Head of caudate nucleus (tissue), 42 donors: ENCODE results near the gene RANBP3L.
"Not testable (repeated sequence)": the region's sequence is repeated elsewhere in the genome, so short reads cannot be mapped to it uniquely, and the experiment has no call there.

ENCODE experiments used
- DNase-seq, 42 donors: peaks; one replicate each; pipeline versions ENCODE4 v3.0.0 to v3.0.0-alpha.2; 2020 to 2021; ENCODE audit warnings: mixed read lengths in 7 of 42
- intact Hi-C: fragments of 100-400 bp; cut with DNase I; formaldehyde crosslinking; loops from one replicate; pipeline ENCODE4 v1.15.0; 2022

Gene RANBP3L

DNA sequence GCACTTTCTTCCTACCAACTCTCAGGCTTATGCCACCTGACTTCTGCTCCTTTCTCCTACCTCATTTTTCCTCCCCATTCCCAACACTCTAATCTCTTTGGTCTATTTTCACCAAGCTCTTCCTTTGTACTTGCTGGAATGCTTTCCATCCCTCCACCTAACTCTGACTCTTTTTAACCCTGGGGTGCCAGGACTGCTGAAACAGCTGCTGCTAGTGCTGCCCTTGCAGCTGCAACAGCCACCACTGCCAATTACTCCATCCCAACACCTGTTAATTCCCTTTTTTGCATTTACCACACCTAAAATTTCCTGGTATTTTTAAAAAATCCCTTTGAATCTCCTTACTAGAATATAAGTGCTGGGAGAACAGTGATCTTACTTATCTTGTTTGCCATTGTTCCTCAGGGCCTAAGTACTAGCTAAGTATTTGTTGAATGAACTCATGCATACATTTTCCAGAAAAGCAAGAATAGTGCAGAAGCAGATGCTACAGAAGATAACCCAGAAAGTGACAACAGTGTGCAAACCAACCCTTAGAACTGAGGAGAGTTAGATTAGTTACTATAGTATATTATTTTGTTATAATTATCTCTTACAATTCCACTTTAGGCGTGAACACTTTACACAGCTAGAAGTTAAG, 71.4 kb downstream of the RANBP3L start:
- intact Hi-C loops = no loop called here
- DNase-seq = no peak

DNA sequence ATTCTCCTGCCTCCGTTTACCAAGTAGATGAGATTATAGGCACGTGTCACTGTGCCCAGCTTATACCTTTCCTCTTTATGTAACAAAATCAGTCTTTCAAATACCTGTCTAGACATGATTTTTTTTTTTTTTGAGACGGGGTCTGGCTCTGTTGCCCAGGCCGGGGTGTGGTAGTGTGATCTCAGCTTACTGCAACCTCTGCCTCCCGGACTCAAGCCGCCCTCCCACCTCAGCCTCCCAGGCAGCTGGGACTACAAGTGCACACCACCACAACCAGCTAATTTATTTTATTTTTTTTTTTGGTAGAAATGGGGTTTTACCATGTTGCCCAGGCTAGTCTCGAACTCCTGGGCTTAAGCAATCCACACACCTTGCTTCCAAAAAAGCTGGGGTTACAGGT, 73.2 kb downstream of the RANBP3L start:
- intact Hi-C loops = no loop called here
- DNase-seq = no peak

- intact Hi-C loops = no loop called here
These were observed 74.7 kb downstream of the RANBP3L start for GRCh38 chr5:36227046-36227445.

DNA sequence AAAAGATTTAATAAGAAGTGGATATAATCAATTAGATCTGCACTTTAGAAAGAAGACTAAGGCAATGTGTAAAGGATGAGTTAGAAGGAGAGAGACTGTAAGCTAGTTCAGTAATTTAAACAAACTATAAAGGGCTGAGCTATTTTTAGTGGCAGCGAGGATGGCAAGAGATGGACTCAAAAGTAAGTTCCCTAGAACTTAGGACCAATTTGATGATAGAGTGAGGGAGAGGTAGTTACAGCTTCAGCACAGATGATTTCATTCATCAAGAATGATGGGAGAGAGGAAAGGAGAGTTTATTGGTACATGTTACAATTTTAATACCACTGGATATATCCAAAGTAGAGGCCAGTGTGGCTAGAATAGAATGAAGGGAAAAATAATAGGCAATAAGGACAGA, 79.1 kb downstream of the RANBP3L start:
- intact Hi-C loops = no loop called here
- no peak for DNase-seq

More at GRCh38 chr5:36227046-36227445, 74.7 kb downstream of the RANBP3L start:
- DNase-seq = no peak

DNA sequence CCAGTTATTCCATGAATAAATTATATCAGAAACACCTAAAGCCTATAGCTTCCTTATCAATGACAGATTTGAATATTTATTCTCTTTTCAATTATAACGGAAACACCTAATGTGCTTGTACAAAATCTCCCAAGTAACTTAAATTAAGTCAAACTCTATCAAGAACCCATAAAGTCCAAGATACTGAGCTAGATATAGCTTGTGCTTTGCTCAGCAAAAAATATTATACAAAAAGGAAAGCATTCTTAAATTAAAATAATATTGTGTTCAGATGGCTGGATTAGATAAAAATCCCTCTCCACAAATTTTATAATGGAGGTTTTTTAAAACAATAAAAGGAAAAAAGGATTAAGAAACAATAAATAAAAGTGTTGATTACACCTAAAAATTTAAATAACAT, 83.7 kb downstream of the RANBP3L start:
- DNase-seq = no peak
- intact Hi-C loops = no loop called here

DNA sequence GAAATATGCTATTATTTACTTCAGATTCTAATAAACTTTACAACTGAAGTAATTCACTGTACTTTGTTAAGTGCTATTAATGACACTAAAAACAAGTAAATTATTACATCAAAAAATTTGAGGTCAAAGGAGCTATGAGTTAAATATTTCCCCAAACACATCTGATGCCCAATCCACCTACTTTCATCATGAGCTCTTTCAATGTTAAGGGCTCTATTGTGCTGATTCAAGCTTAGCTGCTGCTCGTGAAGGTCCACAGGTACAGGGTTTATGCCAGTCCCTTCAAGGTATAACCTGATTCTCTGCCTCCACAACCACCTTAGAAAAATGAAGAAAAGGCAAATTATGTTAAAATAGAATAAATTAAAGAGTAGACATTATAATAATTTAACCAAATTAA, 84.1 kb downstream of the RANBP3L start:
- intact Hi-C loops = no loop called here
- DNase-seq = no peak

DNA sequence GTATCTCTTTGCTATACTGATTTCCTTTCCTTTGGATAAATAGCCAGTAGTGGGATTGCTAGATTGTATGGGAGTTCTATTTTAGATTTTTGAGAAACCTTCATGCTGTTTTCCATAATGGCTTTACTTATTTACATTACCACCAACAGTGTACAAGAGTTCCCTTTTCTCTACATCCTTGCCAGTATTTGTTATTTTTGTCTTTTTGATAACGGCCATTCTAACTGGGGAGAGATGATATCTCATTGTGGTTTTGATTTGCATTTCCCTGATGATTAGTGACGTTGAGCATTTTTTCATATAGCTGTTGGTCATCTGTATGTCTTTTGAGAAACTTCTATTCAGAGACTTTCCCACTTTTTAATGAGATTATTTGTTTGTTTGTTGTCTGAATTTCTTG, 85.8 kb downstream of the RANBP3L start:
- intact Hi-C loops = no loop called here

DNA sequence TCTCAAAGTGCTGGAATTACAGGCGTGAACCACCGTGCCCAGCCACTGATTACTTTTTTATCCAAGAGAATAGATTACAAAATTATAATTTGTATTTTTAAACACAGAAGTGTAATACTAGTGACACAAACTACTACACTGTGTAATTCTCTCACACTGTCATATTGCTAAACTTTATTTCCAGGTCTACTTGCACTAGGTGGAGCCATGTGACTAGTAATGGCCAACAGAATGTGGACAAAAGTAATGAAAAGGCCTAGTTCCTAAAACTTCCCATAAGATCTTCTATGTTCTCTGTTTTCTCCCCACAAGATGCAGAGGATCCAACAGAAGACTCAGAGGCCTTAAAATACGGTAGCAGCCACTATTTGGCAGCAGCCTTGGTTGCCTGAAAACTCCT, 87.3 kb downstream of the RANBP3L start:
- DNase-seq = no peak
- intact Hi-C loops = no loop called here

More for the DNA sequence above, 85.8 kb downstream of the RANBP3L start:
- DNase-seq = no peak

DNA sequence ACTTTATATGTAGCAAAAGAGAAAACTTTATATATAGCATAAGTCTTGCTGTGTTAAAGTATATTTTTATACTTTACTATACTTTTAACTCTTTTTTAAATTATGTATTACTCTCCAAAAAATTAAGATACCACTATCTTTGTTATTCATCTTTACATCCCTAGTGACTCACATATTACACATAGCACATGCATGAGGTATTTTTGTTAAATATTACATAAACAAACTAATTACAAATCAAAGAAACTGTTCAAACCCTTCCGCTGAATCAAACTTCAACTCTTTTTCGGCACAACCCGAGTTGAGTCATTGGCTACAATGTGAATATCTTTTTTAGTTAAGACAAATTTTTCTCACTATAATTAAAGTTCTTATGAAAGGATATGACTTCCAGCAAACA, 92.0 kb downstream of the RANBP3L start:
- DNase-seq = no peak
- intact Hi-C loops = no loop called here

DNA sequence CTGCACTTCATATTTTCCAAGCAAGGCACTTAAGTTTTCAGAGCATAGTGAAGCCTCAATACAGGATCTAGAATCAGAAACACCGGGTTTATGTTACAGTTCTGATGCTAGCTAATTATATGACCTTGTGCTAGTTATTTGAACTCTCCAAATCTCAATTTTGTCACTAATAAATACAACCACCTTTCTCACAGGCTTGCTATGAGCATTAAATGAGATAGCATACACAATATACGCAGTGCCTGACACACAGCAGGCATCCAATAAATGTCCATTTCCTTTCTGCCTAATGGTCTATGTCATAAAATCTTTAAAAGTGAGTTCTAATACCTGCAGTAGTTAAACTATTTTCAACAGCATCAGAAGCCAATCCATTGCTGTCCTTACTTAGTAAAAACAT, 92.9 kb downstream of the RANBP3L start:
- intact Hi-C loops = no loop called here
- no peak for DNase-seq

- no peak for DNase-seq
- intact Hi-C loops = no loop called here
These were observed 94.8 kb downstream of the RANBP3L start for GRCh38 chr5:36206913-36207312.

GRCh38 chr5:36205329-36205728, 96.4 kb downstream of the RANBP3L start:
- DNase-seq = no peak

DNA sequence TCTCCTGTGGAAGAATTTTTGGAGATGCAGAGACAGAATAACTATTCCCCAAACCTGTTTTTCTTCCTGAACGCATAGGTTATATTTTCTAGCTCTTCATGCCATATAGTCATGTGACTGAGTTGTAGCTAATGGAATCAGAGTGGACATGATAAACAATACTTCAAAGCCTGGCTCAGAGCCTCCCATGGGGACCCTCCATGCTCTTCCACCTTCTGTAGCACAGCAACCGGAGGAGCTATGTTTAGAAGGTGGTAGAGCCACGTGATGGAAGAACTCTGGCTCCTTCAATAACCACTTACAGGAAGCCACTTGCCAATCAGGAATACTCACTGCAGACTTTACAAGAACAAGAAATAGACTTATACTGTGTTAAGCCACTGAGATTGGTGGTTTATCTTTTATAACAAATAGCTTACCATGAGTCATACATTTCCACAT, 99.2 kb downstream of the RANBP3L start:
- no peak for DNase-seq
- intact Hi-C loops = no loop called here

More at GRCh38 chr5:36205329-36205728, 96.4 kb downstream of the RANBP3L start:
- intact Hi-C loops = no loop called here

- intact Hi-C loops = no loop called here
- DNase-seq = no peak
These were observed 101.2 kb downstream of the RANBP3L start for GRCh38 chr5:36200513-36200912.

DNA sequence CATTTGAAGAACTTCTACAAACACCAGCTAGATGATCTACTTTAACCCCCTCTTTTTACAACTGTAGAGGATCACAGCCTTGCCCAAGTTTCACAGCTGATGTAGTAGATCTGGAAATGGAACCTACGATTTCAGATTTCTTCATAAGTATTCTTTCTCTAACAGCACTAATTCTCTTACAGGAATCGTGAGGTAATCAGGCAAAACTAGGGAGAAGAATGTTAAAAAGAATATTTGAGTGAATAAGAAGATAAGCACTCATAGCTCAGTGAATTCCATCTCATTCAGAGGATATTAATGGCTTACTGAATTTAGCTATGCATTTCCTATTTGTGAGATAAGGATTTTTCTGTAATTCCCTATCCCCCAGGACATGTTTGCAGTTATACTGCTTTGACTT, 102.1 kb downstream of the RANBP3L start:
- intact Hi-C loops = no loop called here

DNA sequence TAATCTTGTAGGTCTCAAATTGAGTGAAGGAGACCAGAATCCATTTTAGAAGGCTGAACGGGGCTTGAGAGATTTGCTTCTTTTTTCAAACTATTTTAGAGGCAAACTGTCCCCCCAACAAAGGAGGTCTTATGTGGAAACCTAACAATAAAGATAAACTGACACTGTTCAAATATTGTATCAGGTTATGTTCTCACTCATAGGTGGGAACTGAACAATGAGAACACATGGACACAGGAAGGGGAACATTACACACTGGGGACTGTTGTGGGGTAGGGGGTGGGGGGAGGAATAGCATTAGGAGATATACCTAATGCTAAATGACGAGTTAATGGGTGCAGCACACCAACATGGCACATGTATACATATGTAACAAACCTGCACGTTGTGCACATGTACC, 102.9 kb downstream of the RANBP3L start:
- DNase-seq, intact Hi-C loops: not testable (repeated sequence)

More for the DNA sequence above, 102.1 kb downstream of the RANBP3L start:
- DNase-seq = no peak
